D721Med (cell line): Measurements from ENCODE around the gene CARS2.
"Not testable (repeated sequence)": the region's sequence is repeated elsewhere in the genome, so short reads cannot be mapped to it uniquely, and the experiment has no call there.

Experiments used
- DNase-seq: peaks from one replicate; pipeline ENCODE4 v3.0.0; 2011; ENCODE audit warnings: low spot score; ENCODE audit not compliant: insufficient read length
- FAIRE-seq: peaks from 2 replicates; lab custom pipeline; 2011; peaks lifted over from hg19 to GRCh38; lab: Jason Lieb, UNC
- TF ChIP-seq, protein P1 (sequence below): IDR thresholded peaks from 2 replicates; pipeline ENCODE4 v1.5.1; 2012; ENCODE audit warnings: mild to moderate bottlenecking, control low read depth; ENCODE audit not compliant: insufficient read depth; ENCODE audit errors: missing control alignments

CARS2 gene

DNA sequence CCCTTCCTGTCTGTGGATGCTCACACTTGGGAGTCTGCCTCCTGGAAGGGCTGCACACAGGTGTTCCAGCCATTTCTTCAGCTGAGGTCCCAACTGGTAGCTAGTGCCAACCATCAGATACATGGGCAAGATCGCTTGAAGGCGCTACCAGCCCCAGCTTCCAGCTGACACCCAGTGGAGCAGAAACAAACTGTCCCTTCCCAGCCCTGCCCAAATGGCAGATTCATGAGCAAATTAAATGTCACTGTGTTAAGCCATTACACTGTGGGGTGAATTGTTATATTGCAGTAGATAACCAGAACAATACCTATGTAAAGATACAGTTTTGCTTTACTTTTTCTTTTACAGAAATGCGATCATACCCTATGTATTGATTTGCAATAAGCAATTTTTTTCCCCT is 25.2 kb upstream of the CARS2 start:
- FAIRE-seq (no peak), DNase-seq (no peak)
- TF ChIP-seq, protein P1, sequence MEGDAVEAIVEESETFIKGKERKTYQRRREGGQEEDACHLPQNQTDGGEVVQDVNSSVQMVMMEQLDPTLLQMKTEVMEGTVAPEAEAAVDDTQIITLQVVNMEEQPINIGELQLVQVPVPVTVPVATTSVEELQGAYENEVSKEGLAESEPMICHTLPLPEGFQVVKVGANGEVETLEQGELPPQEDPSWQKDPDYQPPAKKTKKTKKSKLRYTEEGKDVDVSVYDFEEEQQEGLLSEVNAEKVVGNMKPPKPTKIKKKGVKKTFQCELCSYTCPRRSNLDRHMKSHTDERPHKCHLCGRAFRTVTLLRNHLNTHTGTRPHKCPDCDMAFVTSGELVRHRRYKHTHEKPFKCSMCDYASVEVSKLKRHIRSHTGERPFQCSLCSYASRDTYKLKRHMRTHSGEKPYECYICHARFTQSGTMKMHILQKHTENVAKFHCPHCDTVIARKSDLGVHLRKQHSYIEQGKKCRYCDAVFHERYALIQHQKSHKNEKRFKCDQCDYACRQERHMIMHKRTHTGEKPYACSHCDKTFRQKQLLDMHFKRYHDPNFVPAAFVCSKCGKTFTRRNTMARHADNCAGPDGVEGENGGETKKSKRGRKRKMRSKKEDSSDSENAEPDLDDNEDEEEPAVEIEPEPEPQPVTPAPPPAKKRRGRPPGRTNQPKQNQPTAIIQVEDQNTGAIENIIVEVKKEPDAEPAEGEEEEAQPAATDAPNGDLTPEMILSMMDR, result no peak

DNA sequence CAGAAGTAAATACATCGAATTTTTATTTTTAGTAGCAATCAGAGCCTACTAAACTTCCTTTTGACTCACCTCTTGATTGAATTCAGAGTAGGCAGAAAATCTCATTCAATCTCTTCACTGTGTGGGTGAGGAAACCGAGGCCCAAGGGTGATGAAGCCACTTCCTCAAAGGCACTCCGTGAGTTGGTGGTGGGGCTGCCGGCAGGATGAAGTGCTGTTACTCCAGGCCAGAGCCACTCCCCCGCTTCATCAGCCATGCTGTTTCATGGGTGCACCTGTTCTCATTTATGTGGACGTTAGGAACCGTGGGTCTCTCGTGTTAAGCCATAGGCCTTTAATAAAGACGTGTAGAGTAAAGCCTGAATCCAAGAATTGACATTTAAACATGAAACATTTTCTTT is 20.8 kb upstream of the CARS2 start:
- no peak for DNase-seq
- FAIRE-seq, result no peak
- TF ChIP-seq, protein P1, result no peak

DNA sequence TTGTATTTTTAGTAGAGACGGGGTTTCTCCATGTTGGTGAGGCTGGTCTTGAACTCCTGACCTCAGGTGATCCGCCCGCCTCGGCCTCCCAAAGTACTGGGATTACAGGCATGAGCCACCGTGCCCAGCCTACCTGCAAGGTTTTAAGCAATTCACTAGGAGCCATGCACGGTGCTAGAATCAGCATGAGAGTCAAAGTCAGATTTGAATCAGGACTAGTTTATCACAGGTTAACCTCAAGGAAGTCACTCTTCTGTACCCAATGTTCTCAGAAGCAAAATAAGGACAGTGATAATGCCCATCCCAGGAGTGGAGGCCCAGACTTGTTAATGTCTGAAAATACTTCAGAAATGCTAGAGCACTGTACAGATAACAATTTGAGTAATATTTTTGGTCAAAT is 20.2 kb upstream of the CARS2 start:
- not testable (repeated sequence) for DNase-seq, FAIRE-seq

DNA sequence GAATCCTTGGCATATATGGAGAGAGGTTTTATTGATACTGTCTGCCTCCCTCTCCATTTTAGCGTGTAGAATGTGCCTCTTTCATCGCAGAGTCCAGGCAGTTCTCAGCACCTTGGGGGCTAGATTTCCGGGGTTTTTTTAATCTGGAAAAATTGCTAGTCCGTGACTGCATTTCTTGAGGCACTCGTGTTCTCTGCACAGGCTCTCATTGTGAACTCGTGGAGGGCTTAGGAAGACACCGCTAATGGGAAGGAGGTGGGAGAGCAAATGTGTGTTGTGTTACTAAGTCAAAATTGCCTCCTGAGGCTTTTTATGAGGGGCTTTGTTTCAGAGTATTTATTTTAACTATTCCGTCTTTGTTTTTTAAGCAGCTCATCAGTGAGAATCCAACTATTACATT is 17.7 kb upstream of the CARS2 start:
- TF ChIP-seq, protein P1, result no peak
- FAIRE-seq (no peak), DNase-seq (no peak)

DNA sequence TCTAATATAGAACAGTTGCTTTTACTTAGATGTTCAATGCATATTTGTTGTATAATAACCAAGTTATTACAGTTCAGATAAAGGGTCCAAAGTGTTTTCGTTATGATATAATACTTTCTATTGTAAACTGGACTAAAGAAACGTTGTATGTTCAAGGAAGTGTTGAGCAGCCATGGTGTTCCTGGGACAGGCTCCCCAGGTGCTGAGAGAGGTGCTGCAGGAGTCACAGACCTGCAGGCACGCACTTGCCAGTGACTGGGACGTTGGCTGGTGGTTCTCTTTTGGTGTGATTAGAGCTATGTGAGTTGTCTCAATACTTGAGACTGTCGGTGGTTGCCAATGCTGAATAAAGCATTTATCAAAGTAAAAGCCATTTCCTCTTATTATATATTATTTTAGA is 17.1 kb upstream of the CARS2 start:
- TF ChIP-seq, protein P1, result no peak
- DNase-seq, result no peak
- no peak for FAIRE-seq

DNA sequence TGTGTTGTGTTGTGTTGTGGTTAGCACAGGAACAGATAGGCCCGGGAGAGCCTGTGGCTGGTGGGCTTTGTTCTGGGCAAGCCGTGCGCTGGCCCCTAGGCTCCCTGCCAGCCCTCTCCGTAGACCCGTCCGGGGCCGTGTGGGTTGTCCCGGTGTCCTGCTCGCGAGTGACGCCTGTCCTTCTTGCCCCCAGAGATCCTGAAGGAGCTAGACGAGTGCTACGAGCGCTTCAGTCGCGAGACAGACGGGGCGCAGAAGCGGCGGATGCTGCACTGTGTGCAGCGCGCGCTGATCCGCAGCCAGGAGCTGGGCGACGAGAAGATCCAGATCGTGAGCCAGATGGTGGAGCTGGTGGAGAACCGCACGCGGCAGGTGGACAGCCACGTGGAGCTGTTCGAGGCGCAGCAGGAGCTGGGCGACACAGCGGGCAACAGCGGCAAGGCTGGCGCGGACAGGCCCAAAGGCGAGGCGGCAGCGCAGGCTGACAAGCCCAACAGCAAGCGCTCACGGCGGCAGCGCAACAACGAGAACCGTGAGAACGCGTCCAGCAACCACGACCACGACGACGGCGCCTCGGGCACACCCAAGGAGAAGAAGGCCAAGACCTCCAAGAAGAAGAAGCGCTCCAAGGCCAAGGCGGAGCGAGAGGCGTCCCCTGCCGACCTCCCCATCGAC is 13.3 kb upstream of the CARS2 start:
- DNase-seq (no peak), FAIRE-seq (no peak)
- TF ChIP-seq, protein P1, result no peak

DNA sequence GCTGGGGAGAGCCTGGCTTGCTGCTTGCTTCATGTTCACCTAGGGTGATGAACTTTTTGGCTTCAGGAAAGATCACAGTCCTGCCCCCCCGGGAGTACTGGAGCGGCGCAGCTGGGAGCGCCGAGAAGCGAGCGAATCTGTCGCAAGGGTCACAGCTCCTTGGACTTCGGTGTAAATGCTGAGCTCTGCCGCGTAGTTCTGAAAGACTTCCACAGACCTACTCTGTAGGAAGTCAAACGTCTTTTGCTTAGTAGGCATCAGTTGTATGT is 10.3 kb upstream of the CARS2 start:
- no peak for FAIRE-seq
- TF ChIP-seq, protein P1, result no peak
- no peak for DNase-seq
